H1 (cell line): Measurements from ENCODE around the gene PFDN5. TPM values are rescaled to one million over a fixed set of nuclear protein-coding genes. Genes with fewer than 3 reads are reported as not detected.

Experiments used
- CTCF ChIA-PET: fragments of 300-600 bp; sonication (Branson Sonifier 250); formaldehyde crosslinking; loops from one replicate; lab custom pipeline; 2021; ENCODE audit not compliant: partially characterized antibody; lab: Charles Lee
- POLR2A ChIA-PET: fragments of 300-600 bp; sonication (Branson Sonifier 250); formaldehyde crosslinking; loops from one replicate; lab custom pipeline; 2021; ENCODE audit warnings: inconsistent platforms; ENCODE audit not compliant: partially characterized antibody; lab: Charles Lee
- DNase-seq, 2 experiments: peaks; one replicate each; pipeline versions ENCODE4 v3.0.0 to v3.0.0-alpha.2; 2010 to 2022; ENCODE audit warnings: low spot score in 2 of 2, low read depth in 1 of 2, mixed read lengths in 1 of 2
- FAIRE-seq: peaks from 2 replicates; lab custom pipeline; 2011; peaks lifted over from hg19 to GRCh38; lab: Jason Lieb, UNC
- H2AFZ ChIP-seq: 2 replicates; pipeline ENCODE4 v1.8.1; 2012; ENCODE audit warnings: low read length, inconsistent platforms
- H2AK5ac ChIP-seq: 2 replicates; pipeline ENCODE4 v1.6.1; 2013; ENCODE audit warnings: low read depth, low read length
- H2BK120ac ChIP-seq: replicated peaks from 2 replicates; pipeline ENCODE3; 2013; ENCODE audit warnings: low read depth, low read length, inconsistent platforms
- H2BK12ac ChIP-seq: 2 replicates; pipeline ENCODE4 v1.6.1; 2013; ENCODE audit warnings: low read depth, low read length
- H2BK15ac ChIP-seq: 2 replicates; pipeline ENCODE4 v1.6.1; 2013; ENCODE audit warnings: low read length
- H2BK20ac ChIP-seq: 2 replicates; pipeline ENCODE4 v1.6.1; 2013; ENCODE audit warnings: low read length
- H2BK5ac ChIP-seq: 2 replicates; pipeline ENCODE4 v1.6.1; 2013; ENCODE audit warnings: low read depth, low read length
- H3K14ac ChIP-seq: 2 replicates; pipeline ENCODE4 v1.6.1; 2013; ENCODE audit warnings: inconsistent platforms; ENCODE audit not compliant: insufficient read length
- H3K18ac ChIP-seq: 2 replicates; pipeline ENCODE4 v1.6.1; 2013; ENCODE audit warnings: low read length; ENCODE audit errors: extremely low read depth
- H3K23ac ChIP-seq: 2 replicates; pipeline ENCODE4 v1.6.1; 2013; ENCODE audit warnings: inconsistent platforms; ENCODE audit not compliant: insufficient read length
- H3K23me2 ChIP-seq: 2 replicates; pipeline ENCODE4 v1.6.1; 2013; ENCODE audit warnings: low read depth, low read length
- H3K27ac ChIP-seq: 2 replicates; pipeline ENCODE4 v1.6.1; 2011; ENCODE audit warnings: low read depth, low read length, inconsistent platforms
- H3K27me3 ChIP-seq, 4 experiments: replicated peaks in 1 of 4; 1 replicate in 1 of 4; 2 replicates in 3 of 4; pipeline versions ENCODE4 v1.6.1 to v1.8.1; 2011 to 2013; ENCODE audit warnings: low read length in 3 of 4, mild to moderate bottlenecking in 3 of 4, inconsistent platforms in 2 of 4, mixed read lengths in 2 of 4, moderate library complexity in 1 of 4; ENCODE audit not compliant: control insufficient read depth in 3 of 4, insufficient read depth in 3 of 4; ENCODE audit errors: extremely low read depth in 1 of 4
- H3K36me3 ChIP-seq, 4 experiments: 2 replicates each; pipeline versions ENCODE4 v1.6.1 to v1.8.1; 2011 to 2013; ENCODE audit warnings: mild to moderate bottlenecking in 4 of 4, low read length in 3 of 4, moderate library complexity in 2 of 4, control low read depth in 1 of 4, inconsistent platforms in 1 of 4; ENCODE audit not compliant: insufficient read depth in 4 of 4, control insufficient read depth in 2 of 4
- H3K4ac ChIP-seq: replicated peaks from 2 replicates; pipeline ENCODE3; 2013; ENCODE audit warnings: low read length, low read depth, mixed read lengths, inconsistent platforms; ENCODE audit not compliant: insufficient read length
- H3K4me1 ChIP-seq, 4 experiments: replicated peaks in 1 of 4; 1 replicate in 1 of 4; 2 replicates in 3 of 4; pipeline versions ENCODE4 v1.6.1 to v1.8.1; 2011 to 2013; ENCODE audit warnings: low read length in 3 of 4, inconsistent platforms in 2 of 4, mixed read lengths in 1 of 4; ENCODE audit not compliant: insufficient read depth in 4 of 4, control insufficient read depth in 3 of 4
- H3K4me2 ChIP-seq, 2 experiments: 2 replicates each; pipeline versions ENCODE4 v1.6.1 to v1.8.1; 2011 to 2013; ENCODE audit warnings: low read depth in 2 of 2, low read length in 2 of 2, control low read depth in 1 of 2, inconsistent platforms in 1 of 2, mild to moderate bottlenecking in 1 of 2; ENCODE audit not compliant: insufficient read depth in 1 of 2
- H3K4me3 ChIP-seq, 4 experiments: fragments of 200-600, 300-600 bp in 1 of 4; sonication (generic), shearing (Covaris generic), sonication (Bioruptor Twin) in 1 of 4; 2 replicates each; pipeline versions ENCODE4 v1.5.1 to v1.8.1; 2011 to 2016; ENCODE audit warnings: low read length in 4 of 4, low read depth in 3 of 4, control low read depth in 2 of 4, inconsistent platforms in 2 of 4, mild to moderate bottlenecking in 2 of 4, mixed read lengths in 1 of 4, moderate library complexity in 1 of 4; ENCODE audit not compliant: insufficient read depth in 2 of 4; ENCODE audit errors: extremely low read depth in 1 of 4
- H3K56ac ChIP-seq: replicated peaks from 2 replicates; pipeline ENCODE3; 2013; ENCODE audit warnings: low read depth, mild to moderate bottlenecking, mixed read lengths, low read length, inconsistent platforms; ENCODE audit not compliant: insufficient read length
- H3K79me1 ChIP-seq: 2 replicates; pipeline ENCODE4 v1.6.1; 2013; ENCODE audit warnings: low read depth, low read length, control low read depth
- H3K79me2 ChIP-seq, 2 experiments: 2 replicates each; pipeline versions ENCODE4 v1.6.1 to v1.8.1; 2012 to 2013; ENCODE audit warnings: low read length in 2 of 2, mild to moderate bottlenecking in 2 of 2, inconsistent platforms in 1 of 2; ENCODE audit not compliant: insufficient read depth in 2 of 2, control insufficient read depth in 1 of 2
- H3K9ac ChIP-seq, 4 experiments: replicated peaks in 1 of 4; 1 replicate in 1 of 4; 2 replicates in 3 of 4; pipeline versions ENCODE4 v1.6.1 to v1.8.1; 2011 to 2013; ENCODE audit warnings: low read depth in 3 of 4, low read length in 3 of 4, control low read depth in 2 of 4, mild to moderate bottlenecking in 2 of 4, moderate library complexity in 2 of 4, inconsistent platforms in 1 of 4; ENCODE audit errors: extremely low read depth in 1 of 4
- H3K9me3 ChIP-seq, 2 experiments: 2 replicates each; pipeline versions ENCODE4 v1.6.1 to v1.8.1; 2012 to 2013; ENCODE audit warnings: mild to moderate bottlenecking in 2 of 2, moderate library complexity in 2 of 2, control low read depth in 1 of 2, inconsistent platforms in 1 of 2, low read depth in 1 of 2, low read length in 1 of 2, mixed read lengths in 1 of 2; ENCODE audit not compliant: insufficient read depth in 2 of 2
- H4K20me1 ChIP-seq, 2 experiments: replicated peaks in 1 of 2; 2 replicates each; pipeline versions ENCODE3 to v1.8.1; 2011 to 2013; ENCODE audit warnings: inconsistent platforms in 2 of 2, low read length in 2 of 2, mild to moderate bottlenecking in 1 of 2; ENCODE audit not compliant: insufficient read depth in 2 of 2, control insufficient read depth in 1 of 2
- H4K5ac ChIP-seq: 2 replicates; pipeline ENCODE4 v1.6.1; 2013; ENCODE audit warnings: low read length, low read depth, mixed read lengths, inconsistent platforms; ENCODE audit not compliant: insufficient read length
- H4K8ac ChIP-seq: 2 replicates; pipeline ENCODE4 v1.8.0; 2013; ENCODE audit warnings: mild to moderate bottlenecking, moderate library complexity, low read length, inconsistent platforms; ENCODE audit not compliant: insufficient read depth; ENCODE audit errors: extremely low read depth
- H4K91ac ChIP-seq: replicated peaks from 2 replicates; pipeline ENCODE3; 2013; ENCODE audit warnings: low read length, mixed read lengths, inconsistent platforms; ENCODE audit not compliant: insufficient read length
- ASH2L ChIP-seq: fragments of 200-600, 300-600 bp; sonication (generic); IDR thresholded peaks from one replicate; pipeline ENCODE4 v1.7.1; 2017; ENCODE audit warnings: low read length
- BCL11A ChIP-seq, 2 experiments: IDR thresholded peaks; one replicate each; pipeline ENCODE4 v1.6.1; 2011; ENCODE audit warnings: low read depth in 2 of 2, low read length in 2 of 2, mild to moderate bottlenecking in 2 of 2
- BRCA1 ChIP-seq: IDR thresholded peaks from 2 replicates; pipeline ENCODE4 v1.6.1; 2012; ENCODE audit warnings: low read depth, low read length, improper control_type of control experiment
- CTBP2 ChIP-seq: IDR thresholded peaks from 2 replicates; pipeline ENCODE4 v1.7.0; 2011; ENCODE audit warnings: borderline replicate concordance, mild to moderate bottlenecking, moderate library complexity, mixed read lengths, low read length; ENCODE audit not compliant: insufficient read depth, insufficient read length
- EGR1 ChIP-seq: IDR thresholded peaks from 2 replicates; pipeline ENCODE4 v1.6.1; 2011; ENCODE audit warnings: low read depth, low read length, borderline replicate concordance
- EP300 ChIP-seq, 2 experiments: IDR thresholded peaks; 1 replicate in 1 of 2; 2 replicates in 1 of 2; pipeline ENCODE4 v1.6.1; 2011 to 2012; ENCODE audit warnings: low read depth in 2 of 2, low read length in 2 of 2, mild to moderate bottlenecking in 2 of 2, borderline replicate concordance in 1 of 2, inconsistent platforms in 1 of 2, moderate library complexity in 1 of 2
- RBBP5 ChIP-seq: IDR thresholded peaks from 2 replicates; pipeline ENCODE4 v1.7.1; 2012; ENCODE audit warnings: low read depth, mild to moderate bottlenecking, inconsistent platforms, low read length, moderate library complexity, borderline replicate concordance
- SIRT6 ChIP-seq: IDR thresholded peaks from one replicate; pipeline ENCODE4 v1.7.1; 2012; ENCODE audit warnings: low read length, inconsistent platforms
- SIX5 ChIP-seq: IDR thresholded peaks from 2 replicates; pipeline ENCODE4 v1.6.1; 2011; ENCODE audit warnings: mild to moderate bottlenecking, low read depth, low read length
- USF2 ChIP-seq: IDR thresholded peaks from 2 replicates; pipeline ENCODE4 v1.6.1; 2011; ENCODE audit warnings: low read length, improper control_type of control experiment
- WGBS, 2 experiments: shearing (Covaris generic) in 1 of 2; methylation state at CpG; one replicate each; pipeline versions ENCODE4 v1.1.6 to v1.1.7; 2013 to 2015; ENCODE audit warnings: low lambda C conversion rate in 2 of 2, mixed read lengths in 2 of 2, inconsistent platforms in 1 of 2, low coverage in 1 of 2, missing lambda C conversion rate in 1 of 2; ENCODE audit not compliant: insufficient replicate concordance in 2 of 2, insufficient coverage in 1 of 2, insufficient read length in 1 of 2; ENCODE audit errors: extremely low coverage in 1 of 2, missing lambda C conversion rate in 1 of 2; 5-methylcytosine and 5-hydroxymethylcytosine counted together
- polyA plus RNA-seq, 7 experiments: library from polyadenylated mRNA; depleted of rRNA in 3 of 7; stranded (reverse) in 5 of 7; unstranded in 2 of 7; fragments of >200 nt in 5 of 7; fragments of 200-250 nt in 2 of 7; gene quantifications; 1 replicate in 5 of 7; 2 replicates in 1 of 7; 4 replicates in 1 of 7; pipeline versions ENCODE4 v1.2.1 to v1.2.3, GENCODE V29; 2011 to 2013; ENCODE audit warnings: missing spikeins in 2 of 7, mixed read lengths in 2 of 7
- total RNA-seq: library from RNA; stranded (reverse); fragmentation: NEBNext Ultra II Directional; extraction: Animal tissue kit (Norgen Biotek cat#: 25700); gene quantifications from 2 replicates; pipeline ENCODE4 v1.2.1, GENCODE V29; 2021

The PFDN5 gene
- total and polyA plus RNA-seq, 2 of the 8 experiments (the other 6 are each of a cell fraction or from before 2014, with no cell fraction given) = 290 to 630 TPM

DNA sequence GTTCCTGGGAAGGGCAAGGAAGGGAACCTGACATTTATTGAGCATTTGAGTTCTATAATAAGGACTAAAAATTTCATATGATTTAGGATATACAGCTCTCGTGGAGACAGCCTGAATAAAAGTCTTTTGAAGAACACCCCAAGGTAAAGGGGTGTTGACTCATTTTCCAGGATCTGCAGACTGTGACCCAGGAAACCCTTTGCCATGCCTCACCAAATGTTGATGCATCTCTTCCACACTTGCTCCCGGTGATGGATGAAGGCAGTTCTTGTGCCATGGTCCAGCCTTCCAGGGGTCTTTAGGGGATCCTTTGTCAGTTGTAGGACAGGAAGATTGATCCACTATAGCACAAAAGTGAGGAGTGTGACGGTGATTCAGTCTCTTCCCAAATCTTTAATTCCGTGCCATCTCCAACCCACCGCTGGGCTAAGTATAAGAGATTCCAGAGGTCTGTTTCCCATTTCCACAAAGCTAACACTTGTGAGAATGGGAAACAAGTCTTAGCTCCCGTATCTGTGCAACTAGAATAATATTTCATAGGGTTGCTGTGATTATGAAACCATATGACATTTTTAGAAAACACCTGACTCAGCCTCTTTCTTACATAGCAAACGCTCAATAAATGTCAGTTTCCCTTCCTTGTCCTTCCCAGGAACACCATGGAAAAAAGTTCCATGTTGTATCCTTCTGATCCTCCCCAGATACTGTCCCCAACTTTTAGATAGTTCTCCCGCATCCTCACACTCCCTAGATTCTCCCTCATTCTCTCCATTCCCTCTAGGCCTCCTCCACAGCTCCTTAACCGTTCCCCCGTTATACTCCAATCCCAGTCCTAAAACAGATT is 25.2 kb downstream of the PFDN5 start:
- Histone ChIP-seq H3K56ac (peak overlapping the region; percentile 24), H4K91ac (no peak overlapping the region), H4K5ac (no peak overlapping the region), H3K4me2 (peak overlapping the region; percentile 62 to 87), H3K23me2 (peaks cover 2% of the 10 kb centered on the region; the same call in 1 of the 2 replicates), H4K20me1 (peaks cover 0 to 2% of the 10 kb centered on the region in 2 experiments), H2AFZ (no peak overlapping the region), H3K4ac (no peak overlapping the region), H3K9me3 (no peaks in the 10 kb centered on the region), H2BK12ac (no peak overlapping the region), H3K9ac (peak overlapping the region in 1 of 4 experiments; percentile 34; a peak in 3 of 7 replicates), H3K4me3 (peak overlapping the region; percentile 71 to 97 (median 94)), H3K23ac (no peak overlapping the region), H3K4me1 (peaks cover 0 to 10% (median 6%) of the 10 kb centered on the region in 4 experiments; a peak in 5 of 7 replicates), H2AK5ac (no peak overlapping the region), H2BK120ac (no peak overlapping the region), H3K27me3 (peaks cover 0 to 24% (median 17%) of the 10 kb centered on the region in 4 experiments; a peak in 6 of 7 replicates), H2BK20ac (no peak overlapping the region), H4K8ac (no peak overlapping the region), H3K14ac (no peak overlapping the region), H3K27ac (no peak overlapping the region; the same call in 1 of the 2 replicates), H3K36me3 (peaks cover 0 to 21% (median 9%) of the 10 kb centered on the region in 4 experiments; a peak in 5 of 8 replicates), H3K79me1 (no peaks in the 10 kb centered on the region), H3K79me2 (no peaks in the 10 kb centered on the region), H3K18ac (no peak overlapping the region), H2BK15ac (no peak overlapping the region), H2BK5ac (no peak overlapping the region)
- DNase-seq = no peak
- no peak for FAIRE-seq
- POLR2A ChIA-PET = interaction anchor here (0.6 to 8.0 kb wide), 44 partner anchors 8 to 260 kb away, joined by 3 to 51 read pairs (median 4); partner anchors contain the start of genes ESPL1, MAP3K12, MYG1 and PFDN5
- CTCF ChIA-PET = interaction anchor here (0.6 to 21.2 kb wide), 49 partner anchors 10 to 356 kb away, joined by 3 to 381 read pairs (median 5); partner anchors contain the start of genes ATP5MC2, ESPL1, MYG1 and NPFF
- 62% methylated on average over 10 of the region's 10 CpGs; no CpG with 5 or more reads in 1 of the 2 experiments for WGBS, 2 experiments
- TF ChIP-seq EP300 (IDR thresholded peaks at IDR 0.05; ENCODE audit: borderline replicate concordance in 1 of 2, low read depth in 2 of 2, low read length in 2 of 2) (no peak), SIX5 (no peak), BRCA1 (no peak), BCL11A (IDR thresholded peaks at IDR 0.05; ENCODE audit: low read depth in 2 of 2, low read length in 2 of 2) (no peak), RBBP5 (no peak), EGR1 (no peak), SIRT6 (no peak), USF2 (no peak), ASH2L (no peak), CTBP2 (no peak)
